WTC11 (cell line): ENCODE measurements around the gene TRIB2. TPM values are rescaled to one million over a fixed set of nuclear protein-coding genes. Genes with fewer than 3 reads are reported as not detected.

Source experiments
- ATAC-seq: fragments of 200-7000 bp; cut with Tn5 transposase; 2 replicates; pipeline ENCODE4 v1.10.0; 2021; ENCODE audit warnings: mild to moderate bottlenecking, moderate library complexity
- CTCF ChIA-PET: fragments of 300-600 bp; sonication (Branson Sonifier 250); formaldehyde crosslinking; loops from one replicate; lab custom pipeline; 2021; ENCODE audit warnings: antibody characterized with exemption; lab: Charles Lee
- POLR2A ChIA-PET: fragments of 350-600 bp; sonication (Branson Sonifier 250); formaldehyde crosslinking; loops from one replicate; lab custom pipeline; 2021; ENCODE audit warnings: antibody characterized with exemption; lab: Charles Lee
- DNase-seq: peaks from one replicate; pipeline ENCODE4 v3.0.0; 2021; ENCODE audit warnings: low spot score
- H3K27ac Mint-ChIP-seq: 2 replicates; pipeline ENCODE4 v1.8.0; 2021; ENCODE audit warnings: mixed read lengths
- H3K27me3 Mint-ChIP-seq: 2 replicates; pipeline ENCODE4 v1.8.0; 2021; ENCODE audit warnings: low read depth, mild to moderate bottlenecking, moderate library complexity, mixed read lengths
- H3K36me3 Mint-ChIP-seq: 2 replicates; pipeline ENCODE4 v1.8.0; 2021; ENCODE audit warnings: mixed read lengths
- H3K4me1 Mint-ChIP-seq: 2 replicates; pipeline ENCODE4 v1.8.0; 2022; ENCODE audit warnings: mixed read lengths
- H3K4me3 Mint-ChIP-seq: 2 replicates; pipeline ENCODE4 v1.8.0; 2021; ENCODE audit warnings: mild to moderate bottlenecking, moderate library complexity, mixed read lengths
- H3K9me3 Mint-ChIP-seq: 2 replicates; pipeline ENCODE4 v1.8.0; 2021; ENCODE audit warnings: mixed read lengths
- ATF1 ChIP-seq: sonication (generic); formaldehyde crosslinking; IDR thresholded peaks from 2 replicates; pipeline ENCODE4 v1.8.1; 2023; ENCODE audit warnings: mild to moderate bottlenecking, moderate library complexity, missing genetic modification reagents
- CTCF ChIP-seq: fragments of 200-600 bp; IDR thresholded peaks from 2 replicates; pipeline ENCODE4 v1.8.0; 2022; ENCODE audit warnings: antibody characterized with exemption
- E2F5 ChIP-seq: sonication (generic); formaldehyde crosslinking; IDR thresholded peaks from 2 replicates; pipeline ENCODE4 v1.8.1; 2022; ENCODE audit warnings: mild to moderate bottlenecking, moderate library complexity, missing genetic modification reagents
- FOXK1 ChIP-seq: sonication (generic); formaldehyde crosslinking; IDR thresholded peaks from 2 replicates; pipeline ENCODE4 v1.8.0; 2022; ENCODE audit warnings: mild to moderate bottlenecking, moderate library complexity, missing genetic modification reagents
- FOXP4 ChIP-seq: sonication (generic); formaldehyde crosslinking; IDR thresholded peaks from 2 replicates; pipeline ENCODE4 v1.8.0; 2022; ENCODE audit warnings: mild to moderate bottlenecking, missing genetic modification reagents
- GTF2I ChIP-seq: fragments of 250-450 bp; sonication (Bioruptor Pico); conservative IDR thresholded peaks from 2 replicates; pipeline ENCODE4 v1.4.0; 2021; ENCODE audit warnings: mild to moderate bottlenecking
- JUN ChIP-seq: sonication (generic); formaldehyde crosslinking; IDR thresholded peaks from 2 replicates; pipeline ENCODE4 v1.8.0; 2023; ENCODE audit warnings: mild to moderate bottlenecking, missing genetic modification reagents
- MAX ChIP-seq: sonication (generic); formaldehyde crosslinking; IDR thresholded peaks from 2 replicates; pipeline ENCODE4 v1.8.0; 2022; ENCODE audit warnings: mild to moderate bottlenecking, missing genetic modification reagents
- NFATC4 ChIP-seq: fragments of 250-450 bp; sonication (Bioruptor Pico); IDR thresholded peaks from 2 replicates; pipeline ENCODE4 v1.9.0; 2021; ENCODE audit warnings: mild to moderate bottlenecking
- NR2C2 ChIP-seq: sonication (generic); formaldehyde crosslinking; IDR thresholded peaks from 2 replicates; pipeline ENCODE4 v1.8.0; 2022; ENCODE audit warnings: mild to moderate bottlenecking, missing genetic modification reagents
- PREB ChIP-seq: sonication (generic); formaldehyde crosslinking; IDR thresholded peaks from 2 replicates; pipeline ENCODE4 v1.8.1; 2022; ENCODE audit warnings: mild to moderate bottlenecking, missing genetic modification reagents, moderate library complexity, borderline replicate concordance
- RORB ChIP-seq: fragments of 250-450 bp; sonication (Bioruptor Pico); IDR thresholded peaks from 2 replicates; pipeline ENCODE4 v1.9.0; 2021; ENCODE audit warnings: mild to moderate bottlenecking
- TEAD1 ChIP-seq: sonication (generic); formaldehyde crosslinking; IDR thresholded peaks from 2 replicates; pipeline ENCODE4 v1.8.0; 2022; ENCODE audit warnings: mild to moderate bottlenecking, missing genetic modification reagents
- TP53 ChIP-seq: sonication (generic); formaldehyde crosslinking; IDR thresholded peaks from 2 replicates; pipeline ENCODE4 v1.8.1; 2023; ENCODE audit warnings: mild to moderate bottlenecking, missing genetic modification reagents
- ZNF232 ChIP-seq: sonication (generic); formaldehyde crosslinking; IDR thresholded peaks from 2 replicates; pipeline ENCODE4 v1.8.0; 2022; ENCODE audit warnings: mild to moderate bottlenecking, missing genetic modification reagents
- ZNF281 ChIP-seq: sonication (generic); formaldehyde crosslinking; IDR thresholded peaks from 2 replicates; pipeline ENCODE4 v1.8.0; 2023; ENCODE audit warnings: mild to moderate bottlenecking, missing genetic modification reagents
- ZNF512 ChIP-seq: sonication (generic); formaldehyde crosslinking; IDR thresholded peaks from 2 replicates; pipeline ENCODE4 v1.8.1; 2022; ENCODE audit warnings: missing genetic modification reagents, borderline replicate concordance
- total RNA-seq: library from RNA; stranded (reverse); gene quantifications from 3 replicates; pipeline ENCODE4 v1.2.3, GENCODE V29; 2021

Gene TRIB2
- total RNA-seq, 1 experiment from 2014 or later, result 89.3 TPM

- no peak for ATAC-seq
- ChIA-PET POLR2A (no interaction called here), CTCF (interaction anchor here (0.9 to 3.6 kb wide), 10 partner anchors 11 to 885 kb away, joined by 3 to 24 read pairs (median 14); no protein-coding TSS in a partner anchor)
- peaks cover 4% of the 10 kb centered on the region for H3K9me3 Mint-ChIP-seq
- peaks cover 5% of the 10 kb centered on the region; the same call in 1 of the 2 replicates for H3K27me3 Mint-ChIP-seq
- peaks cover 24% of the 10 kb centered on the region for H3K4me1 Mint-ChIP-seq
- H3K4me3 Mint-ChIP-seq, result no peak overlapping the region
- TF ChIP-seq JUN (no peak), ATF1 (no peak), E2F5 (CRISPR knock-in tag) (no peak), FOXP4 (CRISPR knock-in tag) (no peak), TEAD1 (CRISPR knock-in tag) (no peak), ZNF512 (no peak), ZNF232 (CRISPR knock-in tag) (no peak), PREB (CRISPR knock-in tag) (no peak), GTF2I (CRISPR knock-in tag) (no peak)
- TF ChIP-seq, all 79 proteins: peak for 0
- no peak for DNase-seq
- Mint-ChIP-seq H3K36me3 (peaks cover 5% of the 10 kb centered on the region; the same call in 1 of the 2 replicates), H3K27ac (peak overlapping the region; percentile 42)
Observed at GRCh38 chr2:12714391-12715221, 2.1 kb upstream of the TRIB2 start.

- no peak overlapping the region; the same call in 1 of the 2 replicates for H3K27ac Mint-ChIP-seq
- ATAC-seq (no peak), DNase-seq (no peak)
- ChIA-PET CTCF (interaction anchor here (0.8 to 3.6 kb wide), 28 partner anchors 11 to 886 kb away, joined by 3 to 31 read pairs (median 4); no protein-coding TSS in a partner anchor), POLR2A (interaction anchor here (0.7 to 1.3 kb wide), 2 partner anchors 40 to 216 kb away, joined by 3 read pairs; no protein-coding TSS in a partner anchor)
- peaks cover 31% of the 10 kb centered on the region for H3K4me1 Mint-ChIP-seq
- peaks cover 5% of the 10 kb centered on the region; the same call in 1 of the 2 replicates for H3K36me3 Mint-ChIP-seq
- peaks cover 4% of the 10 kb centered on the region for H3K9me3 Mint-ChIP-seq
- peak overlapping the region; percentile 87 for H3K4me3 Mint-ChIP-seq
- H3K27me3 Mint-ChIP-seq, result peaks cover 5% of the 10 kb centered on the region; the same call in 1 of the 2 replicates
- TF ChIP-seq ZNF281 (CRISPR knock-in tag) (no peak), PREB (CRISPR knock-in tag) (no peak), ZNF512 (no peak), NFATC4 (CRISPR knock-in tag) (no peak), NR2C2 (no peak), FOXK1 (no peak), TP53 (CRISPR knock-in tag) (no peak), RORB (CRISPR knock-in tag) (no peak), CTCF (no peak), MAX (CRISPR knock-in tag) (no peak)
Observed at GRCh38 chr2:12715258-12716031, 1.3 kb upstream of the TRIB2 start.
